Stimulated activated CD4-positive, alpha-beta T cell treated with anti-CD3 and anti-CD28 coated beads, Interleukin-1b, Interleukin-23, amount 100 ng/mL, for 4 hours (primary cell): ENCODE data around the gene FAM13A.
"Not testable (repeated sequence)": the region's sequence is repeated elsewhere in the genome, so short reads cannot be mapped to it uniquely, and the experiment has no call there.

Experiments used
- DNase-seq, 2 donors: peaks; one replicate each; pipeline ENCODE4 v3.0.0-alpha.2; 2020; ENCODE audit warnings: low read depth in 2 of 2

Gene FAM13A

DNA sequence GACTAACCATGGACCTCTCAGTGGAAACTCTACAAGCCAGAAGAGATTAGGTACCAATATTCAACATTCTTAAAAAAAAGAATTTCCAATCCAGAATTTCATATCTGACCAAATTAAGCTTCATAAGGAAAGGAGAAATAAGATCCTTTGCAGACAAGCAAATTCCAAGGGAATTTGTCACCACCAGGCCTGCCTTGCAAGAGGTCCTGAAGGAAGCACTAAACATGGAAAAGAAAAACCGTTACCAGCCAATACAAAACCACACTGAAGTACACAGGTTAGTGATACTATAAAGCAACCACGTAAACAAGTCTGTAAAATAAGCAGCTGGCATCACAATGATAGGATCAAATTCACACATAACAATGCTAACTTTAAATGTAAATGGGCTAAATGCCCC is 156.6 kb downstream of the FAM13A start:
- DNase-seq, result no peak

DNA sequence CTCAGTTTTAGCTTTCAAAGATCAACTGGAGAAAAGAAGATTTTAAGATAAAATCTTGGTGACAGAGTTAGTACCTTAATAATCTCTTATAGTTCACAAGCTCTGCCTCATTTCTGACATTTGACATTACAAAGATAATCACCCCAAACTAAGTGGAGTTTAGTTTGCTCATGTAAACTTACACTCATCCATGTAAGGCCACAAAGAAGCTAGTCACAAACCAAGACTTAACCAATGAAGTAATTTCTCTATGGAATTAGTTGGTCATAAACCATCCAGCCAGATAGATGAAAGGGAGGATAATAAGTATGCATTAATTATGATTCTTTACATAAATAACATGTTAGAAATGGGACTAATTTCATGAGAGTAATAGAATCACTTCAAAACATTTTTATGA is 159.2 kb downstream of the FAM13A start:
- DNase-seq, result no peak

DNA sequence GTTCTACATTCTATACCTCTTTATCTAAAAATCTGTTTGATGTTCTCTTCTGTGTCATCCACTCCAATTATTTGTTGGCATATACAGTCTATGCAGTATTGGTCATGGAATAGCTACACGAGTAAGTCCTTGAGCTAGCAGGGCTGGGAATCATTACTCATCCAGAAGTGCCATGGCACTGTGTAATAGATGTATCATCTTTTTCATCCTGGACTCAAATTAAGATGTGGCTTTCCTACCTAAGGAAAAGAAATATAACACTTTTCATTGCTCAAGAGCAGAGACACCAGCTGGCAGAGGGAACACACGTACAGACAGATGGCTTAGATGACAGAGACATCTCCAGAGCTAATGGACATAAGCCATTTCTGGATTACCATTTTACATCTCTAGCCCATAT is 159.8 kb downstream of the FAM13A start:
- DNase-seq, result no peak

DNA sequence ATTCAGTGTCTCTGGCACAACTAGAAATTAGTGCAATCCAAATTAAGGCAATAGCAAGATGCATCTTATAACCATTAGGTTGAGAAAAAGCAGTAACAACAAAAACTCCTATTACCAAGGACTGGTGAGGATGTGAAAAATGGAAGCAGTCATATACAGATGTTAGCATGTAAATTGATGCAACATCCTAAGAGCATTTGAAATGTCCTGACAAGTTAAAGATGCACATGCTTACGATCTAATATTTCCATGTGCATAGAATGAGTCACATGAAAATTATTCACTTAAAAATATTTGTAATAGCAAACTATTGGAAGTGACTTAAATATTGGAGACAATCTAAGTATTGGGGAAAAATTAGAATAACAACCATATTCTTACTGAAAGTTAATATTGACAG is 163.0 kb downstream of the FAM13A start:
- no peak for DNase-seq

DNA sequence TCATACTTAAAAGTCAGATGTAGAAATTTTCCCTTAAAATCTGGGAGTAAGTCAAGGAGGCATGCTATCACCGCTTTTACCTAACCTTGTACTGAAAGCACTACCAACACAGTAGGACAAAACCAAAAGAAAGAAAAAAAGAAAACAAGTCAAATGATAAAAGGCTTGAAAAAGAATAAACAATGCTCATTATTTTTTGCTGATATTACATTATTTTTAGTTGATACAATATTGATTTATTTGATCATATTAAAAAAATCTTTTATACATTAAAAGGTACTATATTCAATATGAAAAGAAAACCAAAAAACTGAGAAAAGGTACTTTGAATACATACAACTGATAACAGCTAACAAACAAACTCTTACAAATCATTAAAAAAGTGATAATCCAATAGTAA is 164.3 kb downstream of the FAM13A start:
- DNase-seq, result no peak

DNA sequence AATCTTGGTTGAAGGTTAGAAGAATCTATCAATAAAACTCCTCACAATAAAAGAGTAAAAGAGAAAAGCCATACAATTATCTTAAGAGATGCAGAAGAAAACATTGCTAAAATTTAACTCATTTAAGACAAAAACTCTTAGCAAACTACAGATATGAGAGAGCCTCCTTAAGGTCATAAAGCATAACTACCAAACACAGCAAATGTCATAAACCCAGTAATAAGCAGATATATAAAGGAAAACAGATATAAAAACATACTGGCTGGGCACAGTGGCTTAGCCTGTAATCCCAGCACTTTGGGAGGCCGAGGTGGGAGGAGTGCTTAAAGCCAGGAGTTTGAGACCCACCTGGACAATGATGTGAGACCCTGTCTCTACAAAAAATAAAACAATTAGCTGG is 165.3 kb downstream of the FAM13A start:
- DNase-seq, result no peak

DNA sequence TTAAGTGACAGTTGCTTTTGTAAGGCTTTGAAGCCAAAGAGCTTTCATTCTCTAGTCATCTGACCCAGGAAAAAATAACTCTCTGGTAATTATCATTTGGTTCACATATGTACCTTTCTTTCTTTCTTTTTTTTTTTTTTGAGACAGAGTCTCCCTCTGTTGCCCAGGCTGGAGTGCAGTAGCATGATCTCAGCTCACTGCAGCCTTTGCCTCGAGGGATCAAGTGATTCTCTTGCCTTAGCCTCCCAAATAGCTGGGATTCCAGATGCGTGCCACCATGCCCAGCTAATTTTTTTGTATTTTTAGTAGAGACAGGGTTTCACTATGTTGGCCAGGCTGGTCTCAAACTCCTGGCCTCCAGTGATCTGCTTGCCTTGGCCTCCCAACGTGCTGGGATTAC is 169.6 kb downstream of the FAM13A start:
- not testable (repeated sequence) for DNase-seq

DNA sequence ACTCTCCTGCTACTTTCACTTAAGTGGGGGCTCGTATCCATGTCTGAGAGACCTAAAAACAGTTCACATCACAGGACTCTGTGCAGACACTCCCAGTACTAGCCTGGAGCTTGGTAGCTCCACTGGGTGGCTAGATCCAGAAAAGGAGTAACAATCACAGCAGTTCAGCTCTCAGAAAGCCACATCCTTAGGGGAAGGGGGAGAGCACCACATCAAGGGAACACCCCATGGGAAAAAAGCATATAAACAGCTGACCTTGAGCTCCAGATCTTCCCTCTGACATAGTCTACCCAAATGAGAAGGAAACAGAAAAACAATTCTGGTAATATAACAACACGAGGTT is 175.8 kb downstream of the FAM13A start:
- no peak for DNase-seq

DNA sequence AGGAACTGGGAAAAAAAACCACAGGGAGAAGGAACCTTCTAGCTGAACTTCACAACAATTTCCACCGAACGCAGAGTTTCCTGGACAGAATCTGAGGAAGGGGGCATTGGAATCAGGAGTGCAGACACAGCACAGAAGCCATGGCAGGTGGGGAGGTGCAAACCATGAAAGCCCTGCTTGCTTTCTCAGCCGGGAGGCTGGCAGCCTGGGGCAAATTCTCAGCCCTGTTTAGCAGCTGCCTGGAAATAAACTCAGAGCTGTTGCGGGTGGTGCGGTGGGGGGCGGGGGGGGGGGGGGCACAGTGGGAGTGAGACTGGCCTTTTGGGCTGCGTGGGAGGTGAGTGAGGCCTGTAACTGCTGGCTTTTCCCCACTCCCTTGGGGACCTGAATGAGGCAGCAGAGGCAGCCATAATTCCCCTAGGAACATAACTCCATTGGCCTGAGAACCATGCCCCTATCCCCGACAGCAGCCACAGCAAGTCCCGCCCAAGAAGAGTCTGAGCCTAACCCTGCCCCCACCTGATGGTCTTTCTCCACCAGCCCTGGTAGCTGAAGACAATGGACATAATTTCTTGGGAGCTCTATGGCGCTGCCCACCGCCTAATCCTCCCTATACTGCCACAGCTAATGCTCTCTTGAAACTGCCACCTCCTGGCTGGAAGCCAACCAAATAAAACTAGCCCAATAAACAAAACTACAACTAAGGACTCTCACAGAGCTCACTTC is 176.3 kb downstream of the FAM13A start:
- no peak for DNase-seq

DNA sequence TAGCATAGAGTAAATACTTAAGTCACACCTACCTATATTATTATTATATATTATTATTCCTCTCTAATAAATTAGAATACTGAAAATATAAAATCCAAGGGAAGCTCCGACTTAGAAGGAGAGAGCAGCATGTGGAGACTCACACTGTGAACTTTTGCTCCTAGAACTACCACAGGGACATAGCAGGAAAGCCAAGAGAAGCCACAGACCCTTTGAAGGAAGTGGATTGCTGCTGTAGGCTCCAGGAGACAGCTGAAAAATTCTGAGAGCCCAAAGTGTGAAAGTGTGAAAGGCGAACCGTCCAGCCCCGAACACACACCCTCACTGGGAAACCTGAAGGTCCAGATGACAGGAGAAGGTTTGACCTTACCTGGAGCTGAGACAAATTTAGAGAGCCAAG is 177.0 kb downstream of the FAM13A start:
- no peak for DNase-seq

DNA sequence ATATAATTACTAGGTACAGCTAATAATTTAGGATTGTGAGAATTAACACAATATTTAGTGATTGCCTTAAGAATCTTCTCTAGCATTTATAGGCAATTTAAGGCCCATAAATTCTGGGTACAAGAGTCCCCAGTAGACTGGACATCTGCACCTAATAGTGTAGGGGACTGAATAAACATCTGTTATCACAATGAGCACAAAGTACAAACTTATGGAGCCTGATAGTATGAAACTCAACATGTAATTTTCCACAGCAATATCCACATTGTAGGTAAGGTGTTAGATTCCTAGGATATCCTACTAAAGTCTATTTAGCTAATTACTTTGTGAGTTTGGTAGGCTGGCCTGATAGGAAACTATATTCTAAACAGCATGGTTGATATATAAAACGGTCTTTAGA is 178.3 kb downstream of the FAM13A start:
- no peak for DNase-seq

DNA sequence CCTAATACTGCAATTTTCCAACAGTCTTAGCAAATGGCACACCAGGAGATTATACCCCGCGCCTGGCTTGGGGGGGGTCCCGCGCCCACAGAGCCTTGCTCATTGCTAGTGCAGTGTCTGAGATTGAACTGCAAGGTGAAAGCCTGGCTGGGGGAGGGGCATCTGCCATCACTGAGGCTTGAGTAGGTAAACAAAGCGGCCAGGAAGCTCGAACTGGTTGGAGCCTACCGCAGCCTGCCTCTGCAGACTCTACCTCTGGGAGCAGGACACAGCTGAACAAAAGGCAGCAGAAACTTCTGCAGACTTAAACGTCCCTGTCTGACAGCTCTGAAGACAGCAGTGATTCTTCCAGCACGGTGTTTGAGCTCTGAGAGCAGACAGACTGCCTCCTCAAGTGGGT is 186.6 kb downstream of the FAM13A start:
- DNase-seq, result no peak

DNA sequence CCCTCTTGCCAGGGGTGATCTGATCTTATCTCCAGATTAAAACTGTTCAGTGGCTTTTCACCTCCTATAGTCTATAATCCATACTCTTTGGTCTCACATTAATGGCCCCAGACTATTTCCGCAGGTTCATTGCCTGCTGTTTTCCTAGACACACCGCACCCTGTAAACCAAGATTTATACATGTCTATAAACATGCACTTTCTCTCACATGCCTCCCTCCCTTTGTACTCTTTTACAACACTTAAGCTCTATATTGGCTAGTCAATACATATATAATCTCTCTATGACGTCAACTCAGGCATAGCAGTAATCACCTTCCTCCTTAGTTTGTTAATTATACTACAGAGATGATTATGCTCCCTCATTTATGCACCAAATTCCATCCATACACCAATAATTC is 188.5 kb downstream of the FAM13A start:
- no peak for DNase-seq

DNA sequence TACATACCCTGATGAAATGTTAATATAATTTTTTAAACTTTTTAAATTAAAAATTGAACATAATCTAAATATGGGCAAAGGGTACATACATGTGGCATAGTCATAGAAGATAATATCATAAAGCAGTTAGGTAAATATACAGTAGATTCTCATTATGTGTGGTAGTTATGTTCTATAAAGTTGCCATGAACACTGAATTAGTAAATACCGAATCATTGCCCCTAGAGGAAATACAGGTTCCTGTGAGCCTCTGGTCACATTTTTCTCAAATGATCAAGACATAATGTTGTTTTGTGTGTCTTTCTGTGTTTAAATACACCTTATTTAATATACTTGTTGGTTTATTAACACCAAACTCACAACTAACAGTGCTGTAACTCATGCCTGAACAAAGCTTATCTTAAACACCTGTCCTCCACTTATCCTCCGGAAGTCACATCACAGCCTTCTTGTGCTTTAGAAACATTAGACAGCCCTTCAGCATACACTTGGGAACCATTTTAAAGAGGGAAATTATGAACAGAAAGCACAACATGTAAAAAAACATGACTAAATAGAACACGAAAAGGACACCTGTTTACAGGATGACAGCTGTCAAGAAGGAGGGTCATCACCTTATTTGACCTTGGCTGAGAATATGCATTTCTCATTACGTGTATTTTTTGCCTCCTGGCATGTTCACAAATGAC is 190.0 kb downstream of the FAM13A start:
- DNase-seq, result no peak

DNA sequence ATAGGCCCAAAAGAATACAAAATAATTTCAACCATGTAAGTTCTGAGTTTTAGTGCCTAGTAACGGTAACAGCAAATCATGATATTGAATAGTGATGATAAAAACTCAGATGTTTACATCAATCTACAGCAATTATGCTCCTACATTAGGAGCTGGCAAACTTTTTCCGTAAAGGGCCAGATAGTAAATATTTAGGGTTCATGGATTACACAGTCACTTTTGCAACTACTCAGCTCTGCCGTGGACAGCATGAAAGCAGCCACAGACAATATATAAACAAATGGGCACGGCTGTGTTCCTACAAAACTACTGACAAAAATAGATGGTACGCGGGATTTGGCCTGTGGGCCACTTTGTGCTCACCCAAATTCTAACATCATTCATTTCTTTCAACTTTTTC is 191.5 kb downstream of the FAM13A start:
- DNase-seq, result no peak

DNA sequence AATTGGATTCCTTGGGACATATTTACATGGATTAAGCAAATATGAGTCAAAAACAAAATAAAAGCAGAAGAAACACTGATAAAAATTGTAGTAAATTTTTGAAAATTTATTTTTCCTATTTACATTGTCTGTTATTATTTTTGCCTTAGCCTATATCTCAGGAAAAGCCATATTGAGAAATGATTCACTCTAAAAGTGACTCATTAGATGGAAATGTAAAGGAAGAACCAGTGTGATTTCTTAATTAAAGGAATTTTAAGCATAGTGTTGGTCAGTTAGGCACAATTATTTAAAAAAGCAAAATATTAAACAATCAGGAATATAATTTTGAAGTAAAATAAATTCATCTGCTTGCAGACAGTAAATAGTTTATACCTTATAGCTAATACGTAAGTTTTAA is 191.9 kb downstream of the FAM13A start:
- no peak for DNase-seq

DNA sequence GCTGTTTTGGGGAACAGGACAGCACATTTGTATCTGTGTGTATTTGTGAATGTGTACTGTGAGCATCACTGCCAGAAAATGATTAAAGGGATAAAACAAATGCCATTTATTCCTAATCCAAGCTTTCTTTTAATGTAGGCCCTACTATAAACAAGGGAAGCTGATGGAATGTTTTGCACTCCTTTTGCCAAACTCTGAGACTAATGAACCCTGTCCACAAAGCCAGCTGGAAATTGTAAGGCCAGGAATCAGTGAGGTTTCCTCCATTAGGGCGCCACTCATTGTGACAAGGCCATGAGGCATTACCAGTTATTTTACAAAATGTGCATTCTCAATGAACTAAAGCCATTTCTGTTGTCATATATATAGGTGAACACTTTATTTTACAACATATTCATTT is 196.4 kb downstream of the FAM13A start:
- DNase-seq, result no peak

DNA sequence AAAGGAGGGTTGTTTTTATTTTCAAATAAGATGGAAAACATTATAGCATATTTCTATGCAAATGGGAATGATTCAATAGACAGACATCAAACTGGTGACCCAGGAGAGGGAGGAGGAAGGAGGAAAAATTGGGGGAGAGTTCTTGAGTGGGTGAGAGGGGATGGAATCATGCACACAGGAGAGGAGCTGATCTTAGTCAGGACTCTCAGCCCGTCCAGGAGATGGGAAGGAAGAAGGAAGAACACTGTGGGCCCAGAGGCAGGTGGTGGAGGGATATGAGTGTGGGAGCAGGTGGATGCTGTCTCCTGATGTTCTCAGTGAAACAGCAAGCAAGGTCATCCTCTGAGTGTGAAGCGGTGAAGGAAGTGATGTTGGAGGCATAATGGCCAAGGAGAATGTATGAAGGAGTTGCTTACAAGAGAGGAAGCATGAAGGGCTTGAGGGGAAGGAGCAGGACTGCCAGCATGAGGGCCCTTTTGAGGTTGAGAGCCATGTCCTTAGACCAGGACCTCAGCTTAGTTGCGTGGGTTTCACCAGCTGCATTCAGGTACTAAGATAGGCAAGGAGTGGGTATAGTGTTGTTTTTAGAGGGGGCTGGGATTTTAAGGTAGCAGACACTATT is 197.7 kb downstream of the FAM13A start:
- no peak for DNase-seq

DNA sequence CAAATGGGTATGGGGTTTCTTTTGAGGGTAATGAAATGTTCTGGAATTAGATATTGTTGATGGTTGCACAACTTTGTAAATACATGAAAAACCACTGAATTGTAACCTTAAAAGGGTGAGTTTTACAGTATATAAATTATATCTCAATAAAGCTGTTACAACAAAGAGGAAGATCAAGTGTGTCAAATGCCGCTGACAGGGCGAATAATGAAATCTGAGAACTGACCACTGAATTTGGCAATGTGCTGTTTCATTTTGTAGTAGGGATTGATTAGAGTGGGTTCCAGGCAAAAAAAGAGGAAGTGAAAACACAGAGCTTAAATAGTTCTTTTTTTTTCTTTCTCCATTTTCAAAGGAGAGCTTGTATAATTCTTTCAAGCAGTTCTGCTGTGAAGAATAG is 198.2 kb downstream of the FAM13A start:
- no peak for DNase-seq

DNA sequence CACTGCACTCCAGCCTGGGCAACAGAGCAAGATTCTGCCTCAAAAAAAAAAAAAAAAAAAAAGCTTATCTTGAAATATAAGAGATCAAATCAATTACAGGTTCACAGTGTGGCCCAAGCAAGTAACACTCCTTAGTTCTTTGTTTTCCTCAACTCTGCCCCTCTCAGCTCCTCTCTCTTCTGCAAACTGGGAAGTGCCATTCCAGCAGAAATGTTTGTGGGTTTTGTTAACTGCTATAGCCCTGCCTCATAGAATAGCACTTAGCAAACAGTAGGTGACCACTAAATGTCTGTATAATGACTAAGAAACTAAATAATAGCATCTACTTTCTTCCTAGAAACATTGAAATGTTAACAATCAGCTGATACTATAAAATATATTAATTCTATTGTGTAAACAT is 199.4 kb downstream of the FAM13A start:
- no peak for DNase-seq

DNA sequence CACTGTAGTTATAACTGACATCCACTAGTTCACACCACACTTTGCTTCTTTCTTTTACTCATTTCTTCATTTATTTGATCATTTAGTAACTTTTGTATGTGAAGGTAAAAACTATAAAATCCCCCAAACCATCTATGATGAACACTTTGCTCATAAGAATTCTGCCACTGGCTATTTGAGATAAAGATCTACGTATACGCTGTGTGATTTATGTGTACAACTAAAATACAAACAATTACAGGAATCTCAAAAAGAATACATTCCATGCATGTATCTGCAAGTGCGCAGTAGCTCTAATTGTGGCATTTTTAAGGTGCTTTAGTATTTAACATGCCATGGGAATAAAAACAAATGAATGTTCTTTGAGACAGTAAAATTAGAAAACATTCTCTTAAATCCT is 202.5 kb downstream of the FAM13A start:
- no peak for DNase-seq

DNA sequence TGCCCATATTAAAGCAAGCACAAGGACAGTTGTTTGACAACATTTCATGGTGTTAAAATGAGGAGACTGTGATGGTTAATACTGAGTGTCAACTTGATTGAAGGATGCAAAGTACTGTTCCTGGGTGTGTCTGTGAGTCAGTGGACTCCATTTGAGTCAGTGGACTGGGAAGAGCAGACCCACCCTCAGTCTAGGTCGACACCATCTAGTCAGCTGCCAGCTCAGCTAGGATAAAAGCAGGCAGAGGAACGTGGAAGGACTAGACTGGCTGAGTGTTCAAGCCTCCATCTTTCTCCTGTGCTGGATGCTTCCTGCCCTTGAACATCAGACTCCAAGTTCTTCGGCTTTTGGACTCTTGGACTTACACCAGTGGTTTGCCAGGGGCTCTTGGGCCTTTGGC is 203.4 kb downstream of the FAM13A start:
- DNase-seq, result not testable (repeated sequence)

DNA sequence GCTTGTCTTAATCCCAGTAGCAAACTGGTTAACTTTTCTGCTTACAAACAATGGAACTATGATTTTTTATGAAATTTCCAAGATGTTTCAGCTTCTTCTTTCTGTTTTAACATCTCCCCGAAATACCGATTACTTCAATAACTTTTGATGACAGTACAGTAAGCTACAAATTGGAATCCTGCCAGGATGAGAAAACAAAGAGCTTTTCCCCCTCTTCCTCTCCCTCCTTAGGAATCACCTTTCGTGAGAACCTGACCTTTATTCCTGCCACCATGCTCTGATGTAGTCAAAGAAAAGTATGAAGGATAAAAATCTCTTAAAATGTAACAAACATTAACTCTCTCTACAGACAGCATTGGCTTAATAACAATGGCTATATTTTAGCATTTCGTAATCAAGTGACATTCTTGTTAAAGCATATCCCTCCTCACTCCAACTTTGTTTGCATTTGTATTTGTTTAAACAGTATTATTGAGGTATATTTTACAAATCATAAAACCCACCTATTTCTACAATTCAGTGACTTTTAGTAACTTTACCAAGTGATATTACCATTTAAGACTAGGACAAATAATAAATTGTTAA is 210.7 kb downstream of the FAM13A start:
- no peak for DNase-seq
